B cell (primary cell): Measurements from ENCODE around the gene SH2D4B. TPM values are rescaled to one million over a fixed set of nuclear protein-coding genes. Genes with fewer than 3 reads are reported as not detected.

ENCODE experiments used
- ATAC-seq: fragments of 200-7000 bp; cut with Tn5 transposase; one replicate; pipeline ENCODE4 v1.10.0; 2021; ENCODE audit warnings: low read depth, mild to moderate bottlenecking, moderate number of reproducible peaks, moderate library complexity
- CTCF ChIA-PET: fragments of 350-600 bp; sonication (Branson Sonifier 250); formaldehyde crosslinking; loops from one replicate; lab custom pipeline; 2021; ENCODE audit warnings: antibody characterized with exemption, inconsistent platforms; lab: Charles Lee
- POLR2A ChIA-PET: fragments of 350-600 bp; sonication (Branson Sonifier 250); formaldehyde crosslinking; loops from one replicate; lab custom pipeline; 2021; ENCODE audit warnings: antibody characterized with exemption; lab: Charles Lee
- DNase-seq: peaks from one replicate; pipeline ENCODE4 v3.0.0; 2013
- H2AFZ ChIP-seq: 2 replicates; pipeline ENCODE4 v1.6.1; 2012; ENCODE audit warnings: mild to moderate bottlenecking, low read depth, low read length; ENCODE audit not compliant: insufficient read depth, poor library complexity, severe bottlenecking
- H3K27ac ChIP-seq, 2 donors: 1 replicate in 1 of 2; 2 replicates in 1 of 2; pipeline ENCODE4 v1.5.1; 2012 to 2013; ENCODE audit warnings: low read length in 2 of 2, mild to moderate bottlenecking in 2 of 2, moderate library complexity in 1 of 2
- H3K27me3 ChIP-seq, 4 experiments: fragments of 200-600 bp in 1 of 4; sonication (generic) in 1 of 4; replicated peaks in 1 of 4; 1 replicate in 2 of 4; 2 replicates in 2 of 4; pipeline versions ENCODE4 v1.6.1 to v1.7.0; 2013 to 2016; ENCODE audit warnings: low read length in 3 of 4, mild to moderate bottlenecking in 2 of 4, mixed read lengths in 1 of 4, moderate library complexity in 1 of 4; ENCODE audit not compliant: insufficient read depth in 4 of 4, control insufficient read depth in 3 of 4; ENCODE audit errors: control extremely low read depth in 1 of 4
- H3K36me3 ChIP-seq, 2 experiments: replicated peaks in 1 of 2; 1 replicate in 1 of 2; 2 replicates in 1 of 2; pipeline versions ENCODE4 v1.6.1 to v1.7.1; 2013; ENCODE audit warnings: low read length in 1 of 2; ENCODE audit not compliant: insufficient read depth in 2 of 2, control insufficient read depth in 1 of 2; ENCODE audit errors: control extremely low read depth in 1 of 2, extremely low read depth in 1 of 2
- H3K4me1 ChIP-seq, 2 donors: fragments of 200-600 bp in 1 of 2; sonication (generic) in 1 of 2; 1 replicate in 1 of 2; 2 replicates in 1 of 2; pipeline versions ENCODE4 v1.5.1 to v1.6.1; 2013 to 2017; ENCODE audit warnings: low read length in 2 of 2; ENCODE audit not compliant: control insufficient read depth in 2 of 2, insufficient read depth in 2 of 2
- H3K4me2 ChIP-seq: replicated peaks from 2 replicates; pipeline ENCODE3; 2012; ENCODE audit warnings: mild to moderate bottlenecking, low read depth, low read length; ENCODE audit not compliant: poor library complexity, severe bottlenecking
- H3K4me3 ChIP-seq, 5 experiments: fragments of 200-600 bp in 1 of 5; sonication (generic) in 1 of 5; 1 replicate in 3 of 5; 2 replicates in 2 of 5; pipeline versions ENCODE4 v1.5.1 to v1.7.0; 2011 to 2016; ENCODE audit warnings: low read length in 4 of 5, mild to moderate bottlenecking in 4 of 5, low read depth in 2 of 5, control low read depth in 1 of 5, moderate library complexity in 1 of 5; ENCODE audit not compliant: insufficient read depth in 1 of 5; ENCODE audit errors: control extremely low read depth in 1 of 5, extremely low read depth in 1 of 5
- H3K79me2 ChIP-seq: fragments of 200-600 bp; sonication (generic); one replicate; pipeline ENCODE4 v1.6.0; 2016; ENCODE audit warnings: low read length; ENCODE audit not compliant: control insufficient read depth, insufficient read depth
- H3K9ac ChIP-seq: fragments of 200-600 bp; sonication (generic); 2 replicates; pipeline ENCODE4 v1.6.1; 2017; ENCODE audit warnings: mild to moderate bottlenecking, low read length, moderate library complexity
- H3K9me3 ChIP-seq, 3 donors: one replicate each; pipeline versions ENCODE4 v1.6.1 to v1.7.1; 2013; ENCODE audit warnings: low read length in 2 of 3; ENCODE audit not compliant: control insufficient read depth in 2 of 3, insufficient read depth in 1 of 3; ENCODE audit errors: control extremely low read depth in 1 of 3
- H4K20me1 ChIP-seq: 2 replicates; pipeline ENCODE4 v1.6.0; 2012; ENCODE audit warnings: mild to moderate bottlenecking, low read length; ENCODE audit not compliant: insufficient read depth, control insufficient read depth, poor library complexity, severe bottlenecking
- H3K27ac Mint-ChIP-seq: one replicate; pipeline ENCODE4 v1.8.0; 2021; ENCODE audit warnings: mixed read lengths
- H3K27me3 Mint-ChIP-seq: one replicate; pipeline ENCODE4 v1.8.0; 2021; ENCODE audit warnings: mixed read lengths
- H3K4me1 Mint-ChIP-seq: one replicate; pipeline ENCODE4 v1.8.0; 2021; ENCODE audit warnings: mixed read lengths
- H3K4me3 Mint-ChIP-seq: one replicate; pipeline ENCODE4 v1.8.0; 2021; ENCODE audit warnings: mixed read lengths
- H3K9me3 Mint-ChIP-seq: one replicate; pipeline ENCODE4 v1.8.0; 2022; ENCODE audit warnings: mixed read lengths; ENCODE audit not compliant: insufficient read depth
- EZH2 ChIP-seq: IDR thresholded peaks from 2 replicates; pipeline ENCODE4 v1.6.1; 2012; ENCODE audit warnings: borderline replicate concordance, low read depth, mild to moderate bottlenecking, moderate library complexity, low read length; ENCODE audit not compliant: insufficient read depth, poor library complexity, severe bottlenecking
- WGBS: methylation state at CpG from one replicate; pipeline ENCODE4 v1.1.5; 2013; ENCODE audit warnings: missing lambda C conversion rate; ENCODE audit not compliant: insufficient coverage; 5-methylcytosine and 5-hydroxymethylcytosine counted together
- intact Hi-C: fragments of 100-400 bp; cut with micrococcal nuclease; formaldehyde crosslinking; loops from one replicate; pipeline ENCODE4 v1.10.0; 2022
- polyA plus RNA-seq: library from polyadenylated mRNA; depleted of rRNA; stranded (reverse); fragments of >200 nt; gene quantifications from 2 replicates; pipeline ENCODE4 v1.2.3, GENCODE V29; 2012
- total RNA-seq, 2 donors: library from RNA; stranded (reverse); fragments of 120-200 nt in 1 of 2; gene quantifications; 1 replicate in 1 of 2; 2 replicates in 1 of 2; pipeline versions ENCODE4 v1.2.3 to v1.2.4, GENCODE V29; 2013 to 2022
- TF ChIP-seq, protein P1 (sequence below): fragments of 200-600 bp; IDR thresholded peaks from one replicate; pipeline ENCODE4 v1.8.0; 2022; ENCODE audit warnings: antibody characterized with exemption, mild to moderate bottlenecking

Gene SH2D4B
- total and polyA plus RNA-seq, 2 donors (not counting 1 experiment from before 2014, with no cell fraction given) = 0.09 to 0.22 TPM

DNA sequence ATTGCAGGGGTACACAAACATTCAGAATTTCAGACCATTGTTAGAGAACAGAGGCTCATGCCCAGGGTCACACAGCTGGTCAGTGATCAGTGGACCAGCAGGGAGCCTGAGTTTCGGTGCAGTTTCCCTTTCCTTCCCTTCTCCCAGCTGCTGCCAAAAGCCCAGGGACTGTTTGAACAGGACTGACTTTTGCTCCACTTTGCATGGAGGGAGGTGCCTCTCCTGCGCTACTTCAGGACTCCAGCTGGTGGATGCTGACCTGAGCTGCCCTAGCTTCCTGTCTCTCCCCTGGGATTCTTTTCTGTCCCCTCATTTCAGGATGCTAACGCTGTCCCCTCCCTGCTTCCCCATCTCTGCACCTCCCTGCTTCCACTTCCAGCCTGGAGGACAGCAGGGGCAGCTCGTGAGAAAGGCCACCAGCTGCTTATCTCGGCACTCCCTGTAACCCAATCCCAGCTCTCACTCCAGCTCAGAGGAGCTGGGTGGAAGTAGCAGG is 14.5 kb downstream of the SH2D4B start:
- peaks cover 4% of the 10 kb centered on the region for H3K4me1 Mint-ChIP-seq
- no peak overlapping the region for H3K9ac ChIP-seq
- H3K4me3 Mint-ChIP-seq = no peak overlapping the region
- H3K9me3 ChIP-seq = no peaks in the 10 kb centered on the region
- H3K36me3 ChIP-seq = no peaks in the 10 kb centered on the region
- no peak overlapping the region for H3K4me2 ChIP-seq
- 56% methylated on average over 3 of the region's 5 CpGs for WGBS
- TF ChIP-seq, protein P1, sequence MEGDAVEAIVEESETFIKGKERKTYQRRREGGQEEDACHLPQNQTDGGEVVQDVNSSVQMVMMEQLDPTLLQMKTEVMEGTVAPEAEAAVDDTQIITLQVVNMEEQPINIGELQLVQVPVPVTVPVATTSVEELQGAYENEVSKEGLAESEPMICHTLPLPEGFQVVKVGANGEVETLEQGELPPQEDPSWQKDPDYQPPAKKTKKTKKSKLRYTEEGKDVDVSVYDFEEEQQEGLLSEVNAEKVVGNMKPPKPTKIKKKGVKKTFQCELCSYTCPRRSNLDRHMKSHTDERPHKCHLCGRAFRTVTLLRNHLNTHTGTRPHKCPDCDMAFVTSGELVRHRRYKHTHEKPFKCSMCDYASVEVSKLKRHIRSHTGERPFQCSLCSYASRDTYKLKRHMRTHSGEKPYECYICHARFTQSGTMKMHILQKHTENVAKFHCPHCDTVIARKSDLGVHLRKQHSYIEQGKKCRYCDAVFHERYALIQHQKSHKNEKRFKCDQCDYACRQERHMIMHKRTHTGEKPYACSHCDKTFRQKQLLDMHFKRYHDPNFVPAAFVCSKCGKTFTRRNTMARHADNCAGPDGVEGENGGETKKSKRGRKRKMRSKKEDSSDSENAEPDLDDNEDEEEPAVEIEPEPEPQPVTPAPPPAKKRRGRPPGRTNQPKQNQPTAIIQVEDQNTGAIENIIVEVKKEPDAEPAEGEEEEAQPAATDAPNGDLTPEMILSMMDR = no peak
- no peak for TF ChIP-seq EZH2
- H3K9me3 Mint-ChIP-seq = no peaks in the 10 kb centered on the region
- H4K20me1 ChIP-seq = no peaks in the 10 kb centered on the region
- H3K79me2 ChIP-seq = no peaks in the 10 kb centered on the region
- no peak overlapping the region for H3K27ac Mint-ChIP-seq
- no peak overlapping the region for H3K4me3 ChIP-seq
- ATAC-seq (no peak), DNase-seq (no peak)
- ChIA-PET POLR2A (no interaction called here), CTCF (interaction anchor here (1.4 kb wide), 1 partner anchor 16 kb away, joined by 3 read pairs; no protein-coding TSS in a partner anchor)
- peaks cover 13% of the 10 kb centered on the region for H3K27me3 Mint-ChIP-seq
- no peaks in the 10 kb centered on the region for H3K4me1 ChIP-seq
- H3K27me3 ChIP-seq = peaks cover 0 to 7% (median 0%) of the 10 kb centered on the region in 4 experiments
- no peak overlapping the region for H3K27ac ChIP-seq
- intact Hi-C loops = no loop called here
- no peak overlapping the region for H2AFZ ChIP-seq

DNA sequence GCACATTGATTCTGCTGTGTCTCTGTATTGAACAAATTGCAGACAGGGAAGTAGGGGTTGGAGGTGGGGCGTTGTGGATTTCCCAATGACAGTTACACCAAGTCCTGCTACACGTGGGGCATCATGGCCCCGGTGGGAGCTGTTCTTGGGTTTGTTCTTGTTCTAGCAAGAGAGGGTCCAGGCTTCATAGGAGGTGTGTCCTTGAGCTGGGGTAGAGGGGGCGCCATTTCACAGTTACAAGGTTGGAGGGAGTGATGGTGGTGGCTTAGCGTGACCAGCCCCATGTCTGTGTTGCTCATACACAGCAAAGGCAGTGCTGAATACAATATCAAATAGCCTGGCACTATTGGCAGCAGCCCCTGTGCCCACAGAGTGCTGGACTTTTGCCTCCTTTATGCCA is 15.7 kb downstream of the SH2D4B start:
- Histone ChIP-seq H3K36me3 (no peaks in the 10 kb centered on the region), H3K4me3 (no peak overlapping the region), H4K20me1 (no peaks in the 10 kb centered on the region), H2AFZ (no peak overlapping the region), H3K4me1 (no peaks in the 10 kb centered on the region), H3K27me3 (peaks cover 0 to 3% (median 0%) of the 10 kb centered on the region in 4 experiments), H3K4me2 (no peak overlapping the region), H3K9ac (no peak overlapping the region), H3K27ac (no peak overlapping the region), H3K9me3 (no peaks in the 10 kb centered on the region), H3K79me2 (no peaks in the 10 kb centered on the region)
- Mint-ChIP-seq H3K4me3 (no peak overlapping the region), H3K27me3 (peaks cover 13% of the 10 kb centered on the region), H3K9me3 (no peaks in the 10 kb centered on the region), H3K27ac (no peak overlapping the region), H3K4me1 (peaks cover 2% of the 10 kb centered on the region)
- no peak for DNase-seq
- 88% methylated on average over 4 of the region's 5 CpGs for WGBS
- intact Hi-C loops = no loop called here
- CTCF ChIA-PET = no interaction called here
- no peak for ATAC-seq
- POLR2A ChIA-PET = no interaction called here
- no peak for TF ChIP-seq EZH2
- TF ChIP-seq, protein P1 = no peak
